Measurements from ENCODE around the gene HNRNPA3. TPM values are rescaled to one million over a fixed set of nuclear protein-coding genes. Genes with fewer than 3 reads are reported as not detected.

HNRNPA3 gene
- total and polyA plus RNA-seq, 2 of the 13 experiments (the other 11 are each of a cell fraction or from before 2014, with no cell fraction given): 73.3 to 97.7 TPM

- TF ChIP-seq ZC3H4 (CRISPR knock-in tag; IDR thresholded peaks at IDR 0.05; ENCODE audit: borderline replicate concordance): no peak
- no peak for TF ChIP-seq SP5 (CRISPR knock-in tag; IDR thresholded peaks at IDR 0.05; ENCODE audit: borderline replicate concordance, low read depth)
- no peak for TF ChIP-seq PTBP1 (IDR thresholded peaks at IDR 0.05; ENCODE audit: low read depth, low read length, poor library complexity, severe bottlenecking)
- TF ChIP-seq AGO1 (IDR thresholded peaks at IDR 0.05; ENCODE audit: low read depth, low read length, poor library complexity, severe bottlenecking): no peak
- no peak for TF ChIP-seq PAX8 (CRISPR knock-in tag; IDR thresholded peaks at IDR 0.05; ENCODE audit: borderline replicate concordance)
- no peak for TF ChIP-seq HBP1 (CRISPR knock-in tag; IDR thresholded peaks at IDR 0.05; ENCODE audit: low read depth)
- no peak for TF ChIP-seq ZNF564 (CRISPR knock-in tag; IDR thresholded peaks at IDR 0.05)
- TF ChIP-seq SMAD3 (CRISPR knock-in tag; IDR thresholded peaks at IDR 0.05): peak; percentile 85
- no peak for TF ChIP-seq ZBTB42 (CRISPR knock-in tag; IDR thresholded peaks at IDR 0.05)
- TF ChIP-seq GATAD2A (CRISPR knock-in tag; IDR thresholded peaks at IDR 0.05): peak; percentile 87
- TF ChIP-seq ETV6 (CRISPR knock-in tag; conservative IDR thresholded peaks at IDR 0.05): no peak
- no peak for TF ChIP-seq DRAP1 (CRISPR knock-in tag; IDR thresholded peaks at IDR 0.05)
- TF ChIP-seq MZF1 (CRISPR knock-in tag; IDR thresholded peaks at IDR 0.05; ENCODE audit: borderline replicate concordance): no peak
- peak; percentile 87; the same call in 1 of the 2 replicates for TF ChIP-seq HMG20A (CRISPR knock-in tag; IDR thresholded peaks at IDR 0.05; ENCODE audit: borderline replicate concordance)
- peak; percentile 17; the same call in 1 of the 2 replicates for TF ChIP-seq MNT (IDR thresholded peaks at IDR 0.05)
- TF ChIP-seq SOX5 (CRISPR knock-in tag; IDR thresholded peaks at IDR 0.05; ENCODE audit: borderline replicate concordance): peak; percentile 73; the same call in 1 of the 2 replicates
- TF ChIP-seq ZNF446 (CRISPR knock-in tag; IDR thresholded peaks at IDR 0.05): no peak
- no peak for TF ChIP-seq ZNF556 (CRISPR knock-in tag; IDR thresholded peaks at IDR 0.05; ENCODE audit: borderline replicate concordance)
- TF ChIP-seq ZMYM3 (CRISPR knock-in tag; IDR thresholded peaks at IDR 0.05): no peak
- peak; percentile 21; the same call in 1 of the 2 replicates for TF ChIP-seq ZKSCAN8 (CRISPR knock-in tag; IDR thresholded peaks at IDR 0.05; ENCODE audit: borderline replicate concordance)
- no peak for TF ChIP-seq CERS6 (CRISPR knock-in tag; IDR thresholded peaks at IDR 0.05)
- TF ChIP-seq NFYB (CRISPR knock-in tag; IDR thresholded peaks at IDR 0.05): no peak
- peak; percentile 71 for TF ChIP-seq CEBPG (CRISPR knock-in tag; IDR thresholded peaks at IDR 0.05)
- TF ChIP-seq ZFP82 (CRISPR knock-in tag; IDR thresholded peaks at IDR 0.05; ENCODE audit: borderline replicate concordance): 0 out of 2 replicates have a peak, but pooled peaks have one; percentile 53
- 0 out of 2 replicates have a peak, but pooled peaks have one; percentile 23 for TF ChIP-seq PPARG (CRISPR knock-in tag; conservative IDR thresholded peaks at IDR 0.05)
- no peak for TF ChIP-seq PAWR (CRISPR knock-in tag; IDR thresholded peaks at IDR 0.05; ENCODE audit: borderline replicate concordance)
- peak; percentile 75; the same call in 1 of the 2 replicates for TF ChIP-seq YEATS2 (CRISPR knock-in tag; IDR thresholded peaks at IDR 0.05; ENCODE audit: borderline replicate concordance)
These were observed 29.8 kb downstream of the HNRNPA3 start (continued) for GRCh38 chr2:177242121-177242987.

Measured in HepG2 (cell line).